ENCODE data around the gene CLN3. TPM values are rescaled to one million over a fixed set of nuclear protein-coding genes. Genes with fewer than 3 reads are reported as not detected.
A peak's percentile ranks its signal among the peaks of the same experiment; 100 is the strongest.

Gene CLN3
- total and polyA plus RNA-seq, 2 of the 13 experiments (the other 11 are each of a cell fraction or from before 2014, with no cell fraction given): 23.4 to 46.8 TPM

- TF ChIP-seq ATM (IDR thresholded peaks at IDR 0.05; ENCODE audit: borderline replicate concordance): no peak
- no peak for TF ChIP-seq TCF12 (IDR thresholded peaks at IDR 0.05)
- TF ChIP-seq TCF12 (CRISPR knock-in tag; IDR thresholded peaks at IDR 0.05): 0 out of 2 replicates have a peak, but pooled peaks have one; percentile 37
- TF ChIP-seq ZNF709 (CRISPR knock-in tag; IDR thresholded peaks at IDR 0.05): 0 out of 2 replicates have a peak, but pooled peaks have one; percentile 26
- 0 out of 2 replicates have a peak, but pooled peaks have one; percentile 73 for TF ChIP-seq ZNF333 (CRISPR knock-in tag; IDR thresholded peaks at IDR 0.05; ENCODE audit: borderline replicate concordance)
- TF ChIP-seq ZNF234 (CRISPR knock-in tag; conservative IDR thresholded peaks at IDR 0.05): no peak
- 0 out of 2 replicates have a peak, but pooled peaks have one; percentile 3 for TF ChIP-seq IKZF5 (CRISPR knock-in tag; IDR thresholded peaks at IDR 0.05)
- no peak for TF ChIP-seq FOXK2 (IDR thresholded peaks at IDR 0.05)
- no peak for TF ChIP-seq ZSCAN22 (CRISPR knock-in tag; IDR thresholded peaks at IDR 0.05)
- TF ChIP-seq ZNF781 (CRISPR knock-in tag; IDR thresholded peaks at IDR 0.05; ENCODE audit: borderline replicate concordance, not compliant biosample characterization): no peak
- peak; percentile 39 for TF ChIP-seq CTCF (CRISPR knock-in tag; IDR thresholded peaks at IDR 0.05)
- no peak for TF ChIP-seq LCORL (IDR thresholded peaks at IDR 0.05)
- no peak for TF ChIP-seq LCORL (CRISPR knock-in tag; IDR thresholded peaks at IDR 0.05)
- no peak for TF ChIP-seq SNAPC2 (CRISPR knock-in tag; IDR thresholded peaks at IDR 0.05)
- TF ChIP-seq ZNF687 (CRISPR knock-in tag; IDR thresholded peaks at IDR 0.05): peak; percentile 31; the same call in 1 of the 2 replicates
- TF ChIP-seq ZNF180 (CRISPR knock-in tag; IDR thresholded peaks at IDR 0.05; ENCODE audit: borderline replicate concordance, low read depth): no peak
- TF ChIP-seq ARNTL (CRISPR knock-in tag; IDR thresholded peaks at IDR 0.05): no peak
- no peak for TF ChIP-seq MATR3 (CRISPR knock-in tag; IDR thresholded peaks at IDR 0.05)
- no peak for TF ChIP-seq MEIS2 (CRISPR knock-in tag; IDR thresholded peaks at IDR 0.05)
- TF ChIP-seq ZNF280D (CRISPR knock-in tag; IDR thresholded peaks at IDR 0.05): no peak
Measured at GRCh38 chr16:28503470-28504259, 11.8 kb upstream of the CLN3 start (continued).

All from HepG2 (cell line).